IPS-18c (cell line): ENCODE data around the gene EMC6.
A peak's percentile ranks its signal among the peaks of the same experiment; 100 is the strongest.

Experiments
- H3K4me3 ChIP-seq: 2 replicates; pipeline ENCODE4 v1.7.0; 2013; ENCODE audit warnings: low read depth, mild to moderate bottlenecking, low read length, moderate library complexity; ENCODE audit not compliant: insufficient read depth
- H3K9me3 ChIP-seq: one replicate; pipeline ENCODE4 v1.6.1; 2013; ENCODE audit warnings: mild to moderate bottlenecking, low read length, moderate library complexity; ENCODE audit not compliant: control insufficient read depth, insufficient read depth

The EMC6 gene

GRCh38 chr17:3668279-3669084, at the start of gene EMC6, which contains the start of gene TAX1BP3:
Gene EMC6, plus strand, starts transcription at chr17:3668812. Its CDS starts 335 bp downstream, at chr17:3669147.
Gene TAX1BP3, minus strand, starts transcription at chr17:3668578. Its CDS starts 52 bp downstream, at chr17:3668526.
- peak within 1 kb of the TSS; percentile 95 for H3K4me3 ChIP-seq
- no peaks in the 10 kb centered on the region for H3K9me3 ChIP-seq

- Histone ChIP-seq H3K9me3 (no peaks in the 10 kb centered on the region), H3K4me3 (no peak overlapping the region)
Observed at GRCh38 chr17:3621146-3621720, 47.4 kb upstream of the EMC6 start.

DNA sequence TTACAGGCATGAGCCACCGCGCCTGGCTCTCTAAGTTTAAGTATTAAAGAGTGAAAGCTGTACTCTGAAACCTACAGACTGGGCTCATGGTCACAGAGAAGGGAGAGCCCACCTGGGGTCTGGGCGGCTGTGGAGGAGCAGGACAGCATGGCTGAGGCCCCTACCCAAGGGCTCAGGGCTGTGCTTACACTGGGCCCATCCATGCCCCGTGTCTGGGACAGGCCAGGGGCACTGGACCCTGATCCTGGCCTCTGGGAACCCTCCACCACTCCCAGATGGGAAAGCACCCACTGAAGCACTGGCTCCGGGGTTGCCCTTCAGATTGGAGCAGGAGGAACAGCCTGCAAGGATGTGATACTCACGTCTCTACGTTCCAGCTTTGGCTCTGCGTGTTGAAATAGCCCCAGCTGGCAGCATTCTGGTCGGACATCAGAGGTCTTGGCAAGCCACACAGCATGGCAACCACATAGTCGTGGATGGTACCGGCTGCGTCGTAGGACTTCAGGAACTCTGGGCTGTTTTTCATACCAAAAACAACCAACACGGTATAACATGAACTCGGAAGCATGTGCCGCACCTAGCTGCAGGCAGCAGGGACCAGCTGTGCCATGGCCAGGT, 45.5 kb upstream of the EMC6 start:
- H3K4me3 ChIP-seq: no peak overlapping the region
- H3K9me3 ChIP-seq: no peaks in the 10 kb centered on the region

DNA sequence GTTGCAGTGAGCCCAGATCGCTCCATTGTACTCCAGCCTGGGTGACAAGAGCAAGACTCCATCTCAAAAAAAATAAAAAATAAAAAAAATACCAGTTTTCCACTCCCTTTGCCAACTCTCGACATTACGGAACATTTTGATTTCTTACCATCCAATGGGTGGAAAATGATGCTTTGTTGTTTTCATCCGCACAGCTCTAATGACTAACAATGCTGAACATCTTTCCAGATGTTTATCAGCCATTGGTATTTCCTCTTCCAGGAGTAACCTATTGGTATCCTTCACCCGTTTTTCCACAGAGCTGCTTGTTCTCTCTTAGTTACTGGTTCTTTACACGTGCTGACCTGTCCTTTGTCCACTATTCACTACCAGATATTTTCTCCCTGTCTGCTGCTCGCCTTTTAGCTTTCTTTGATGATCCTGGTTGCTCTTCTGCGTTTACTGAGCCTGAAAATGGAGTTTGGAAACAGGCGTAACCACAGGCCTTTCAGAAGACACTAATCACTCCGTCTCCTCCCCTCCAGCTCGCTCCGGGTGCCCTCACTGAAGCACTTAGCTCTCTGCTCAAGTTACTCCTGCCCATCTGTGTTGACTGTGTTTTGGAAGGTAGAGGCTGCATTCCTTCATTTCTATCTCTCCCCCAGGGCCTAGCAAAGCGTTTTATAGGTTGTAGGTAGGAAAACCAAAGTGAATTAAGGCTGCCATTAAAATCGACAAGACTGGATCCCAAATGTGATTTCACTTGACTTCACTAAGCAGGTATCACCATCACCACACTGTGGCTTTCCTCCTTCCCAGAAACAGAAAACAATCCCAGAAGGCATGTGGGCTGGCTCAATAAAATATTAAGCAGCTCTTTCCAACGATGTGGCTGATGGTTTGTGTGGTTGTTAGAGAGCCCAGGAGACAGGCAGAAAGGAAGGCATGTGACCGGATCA, 41.5 kb upstream of the EMC6 start:
- H3K9me3 ChIP-seq: no peaks in the 10 kb centered on the region
- no peak overlapping the region for H3K4me3 ChIP-seq

DNA sequence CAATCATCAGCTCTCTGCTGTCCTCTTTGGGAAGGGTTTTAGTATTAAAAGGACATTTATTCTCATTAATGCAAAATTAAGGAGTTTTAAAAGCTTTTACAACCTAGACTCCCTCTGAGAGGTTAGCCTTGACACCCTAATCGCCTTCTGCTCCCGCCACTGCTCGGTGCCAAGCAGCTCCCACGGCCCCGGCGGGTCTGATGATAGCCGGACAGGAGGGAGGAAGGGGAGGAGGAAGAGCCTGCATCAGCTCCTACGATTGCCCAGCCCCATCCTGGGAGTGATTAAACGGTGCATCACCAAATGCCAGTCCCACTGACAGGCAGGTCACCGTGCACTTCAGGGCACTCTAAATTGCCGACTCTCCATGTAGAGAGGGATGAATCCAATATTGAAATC, 40.8 kb upstream of the EMC6 start:
- no peaks in the 10 kb centered on the region for H3K9me3 ChIP-seq
- H3K4me3 ChIP-seq: no peak overlapping the region

GRCh38 chr17:3630781-3631180, 37.8 kb upstream of the EMC6 start:
- Histone ChIP-seq H3K4me3 (no peak overlapping the region), H3K9me3 (no peaks in the 10 kb centered on the region)

- no peak overlapping the region for H3K4me3 ChIP-seq
- H3K9me3 ChIP-seq: no peaks in the 10 kb centered on the region
Observed at GRCh38 chr17:3632287-3632686, 36.3 kb upstream of the EMC6 start.

- peak overlapping the region; percentile 95 for H3K4me3 ChIP-seq
- no peaks in the 10 kb centered on the region for H3K9me3 ChIP-seq
Observed at GRCh38 chr17:3635474-3636153, 33.0 kb upstream of the EMC6 start.

GRCh38 chr17:3636154-3636907, 32.3 kb upstream of the EMC6 start, which contains the start of the genes CTNS and SHPK:
Gene CTNS, plus strand, starts transcription at chr17:3636760. Its CDS starts 3,447 bp downstream, at chr17:3640207.
Gene SHPK, minus strand, starts transcription at chr17:3636250. Its CDS starts 31 bp downstream, at chr17:3636219.
- peak within 1 kb of the TSS; percentile 95 for H3K4me3 ChIP-seq
- H3K9me3 ChIP-seq: no peaks in the 10 kb centered on the region

- H3K4me3 ChIP-seq: peak overlapping the region; percentile 95
Observed at GRCh38 chr17:3636908-3637373, 31.7 kb upstream of the EMC6 start.

GRCh38 chr17:3639981-3640596, 28.5 kb upstream of the EMC6 start:
- H3K4me3 ChIP-seq: no peak overlapping the region
- H3K9me3 ChIP-seq: no peaks in the 10 kb centered on the region

More at GRCh38 chr17:3636908-3637373, 31.7 kb upstream of the EMC6 start:
- no peaks in the 10 kb centered on the region for H3K9me3 ChIP-seq

GRCh38 chr17:3641014-3641413, 27.6 kb upstream of the EMC6 start:
- H3K4me3 ChIP-seq: peak overlapping the region; percentile 20; the same call in 1 of the 2 replicates
- no peaks in the 10 kb centered on the region for H3K9me3 ChIP-seq

GRCh38 chr17:3641717-3642486, 26.7 kb upstream of the EMC6 start:
- no peaks in the 10 kb centered on the region for H3K9me3 ChIP-seq
- no peak overlapping the region for H3K4me3 ChIP-seq

GRCh38 chr17:3643889-3644349, 24.7 kb upstream of the EMC6 start:
- Histone ChIP-seq H3K4me3 (no peak overlapping the region), H3K9me3 (no peaks in the 10 kb centered on the region)

DNA sequence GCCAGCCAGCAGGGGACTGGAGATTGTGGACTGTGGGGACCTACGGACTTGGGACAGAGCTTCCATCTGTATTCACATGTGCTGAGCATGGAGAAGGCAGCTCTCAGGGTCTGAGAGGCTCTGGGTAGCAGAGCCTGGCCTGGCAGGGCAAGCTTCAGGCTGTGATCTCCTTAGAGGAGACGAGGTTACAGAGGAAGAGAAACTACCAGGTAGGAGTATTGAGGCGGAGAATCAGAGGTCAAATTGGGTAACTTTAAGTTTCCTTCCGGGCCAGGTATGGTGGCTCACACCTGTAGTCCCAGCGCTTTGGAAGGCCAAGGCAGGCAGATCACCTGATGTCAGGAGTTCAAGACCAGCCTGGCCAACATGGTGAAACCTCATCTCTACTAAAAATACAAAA, 23.3 kb upstream of the EMC6 start:
- Histone ChIP-seq H3K9me3 (no peaks in the 10 kb centered on the region), H3K4me3 (no peak overlapping the region)
